ENCODE results near the gene AKR1A1.

The AKR1A1 gene

DNA sequence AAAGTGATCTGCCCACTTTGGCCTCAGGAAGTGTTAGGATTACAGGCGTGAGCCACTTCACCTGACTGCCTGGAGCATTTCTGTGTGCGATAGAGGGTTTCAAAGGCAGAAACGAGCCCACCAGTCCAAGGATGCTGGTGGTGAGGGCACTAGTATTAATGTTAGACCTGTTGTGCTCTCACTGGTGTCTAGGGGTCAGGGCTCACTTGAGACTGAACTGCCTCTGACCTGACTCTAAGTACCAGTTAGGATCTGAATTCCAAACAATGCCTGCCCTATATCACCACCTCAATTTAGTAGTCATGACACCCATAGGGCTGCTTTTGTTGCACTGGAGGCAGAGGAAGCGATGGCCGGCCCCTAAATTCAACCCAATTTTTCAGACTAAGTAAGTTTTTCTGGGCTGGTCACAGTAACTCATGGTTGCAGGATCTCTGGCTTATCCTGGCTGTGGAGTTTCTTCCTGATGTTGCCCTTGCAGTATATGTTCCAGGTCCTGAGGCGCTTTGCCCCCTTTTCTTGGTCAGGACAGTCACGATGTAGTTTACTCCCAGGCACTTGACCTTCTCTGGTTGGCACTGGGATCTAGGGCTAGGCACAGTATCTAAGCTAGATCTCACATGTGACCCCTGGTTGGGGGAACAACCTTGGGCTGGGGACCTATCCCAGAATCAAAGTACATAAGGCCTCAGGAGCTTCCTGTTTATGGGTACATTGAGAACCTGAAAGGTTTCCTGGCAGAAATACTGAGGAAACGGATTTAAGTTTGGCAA, 68.7 kb downstream of the AKR1A1 start:
- DNase-seq (ENCODE audit: low read depth): no peak
